ENCODE results near the gene TMEM163.

Gene TMEM163

DNA sequence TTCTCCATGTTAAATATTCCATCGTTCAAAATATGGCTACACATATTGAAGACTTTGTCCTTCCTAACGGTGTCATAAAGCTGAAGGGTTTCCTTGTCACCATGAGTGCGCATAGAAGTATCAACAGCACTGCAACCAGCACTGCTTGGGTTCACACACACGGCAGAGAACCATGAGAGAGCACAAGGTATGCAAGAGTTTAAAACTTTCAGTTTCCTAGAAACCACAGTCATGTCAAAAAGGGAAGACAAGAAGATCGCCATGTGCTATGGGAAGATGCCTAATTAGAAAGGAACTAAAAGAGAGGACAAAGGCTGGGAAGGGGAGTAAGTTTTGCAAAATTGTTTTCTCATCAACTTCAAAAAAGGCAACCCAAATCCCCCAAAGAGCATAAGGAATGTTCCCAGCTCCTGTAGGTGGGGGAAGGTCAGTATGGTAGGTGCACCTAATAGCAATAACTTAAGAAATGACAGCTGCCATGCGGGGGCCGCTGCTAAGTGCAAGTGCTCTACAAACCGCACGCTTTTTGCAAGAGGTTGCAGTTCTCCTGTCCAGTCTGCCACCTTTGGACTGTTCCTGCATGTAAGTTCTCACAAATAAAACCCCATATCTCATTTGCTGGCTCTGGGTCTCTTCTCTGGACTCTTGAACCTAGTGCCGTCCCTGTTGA, 136.8 kb downstream of the TMEM163 start:
- TF ChIP-seq GATA3 (IDR thresholded peaks at IDR 0.05; ENCODE audit: low read depth, low read length) (no peak), GATA2 (IDR thresholded peaks at IDR 0.05; ENCODE audit: low read depth, low read length) (no peak)

DNA sequence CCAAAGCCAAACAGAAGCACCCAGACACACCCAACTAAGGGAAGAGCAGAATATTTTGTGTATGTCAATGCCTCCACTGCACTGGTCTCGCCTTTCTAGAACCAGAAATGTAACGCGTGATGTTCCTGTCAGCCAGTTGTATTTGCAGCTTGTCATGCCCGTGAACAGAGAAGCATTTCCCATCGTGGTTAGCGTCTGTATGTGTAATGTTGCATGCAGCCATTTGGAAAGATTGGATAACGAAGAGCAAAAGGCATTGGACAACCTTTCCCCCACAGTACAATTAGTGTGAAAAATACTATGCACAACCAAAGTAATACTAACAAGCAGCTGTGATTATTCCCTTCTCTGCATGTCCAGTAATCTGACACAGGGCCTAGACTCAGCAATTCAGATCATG, 140.5 kb downstream of the TMEM163 start:
- TF ChIP-seq GATA2 (IDR thresholded peaks at IDR 0.05; ENCODE audit: low read depth, low read length) (no peak), GATA3 (IDR thresholded peaks at IDR 0.05; ENCODE audit: low read depth, low read length) (no peak)

DNA sequence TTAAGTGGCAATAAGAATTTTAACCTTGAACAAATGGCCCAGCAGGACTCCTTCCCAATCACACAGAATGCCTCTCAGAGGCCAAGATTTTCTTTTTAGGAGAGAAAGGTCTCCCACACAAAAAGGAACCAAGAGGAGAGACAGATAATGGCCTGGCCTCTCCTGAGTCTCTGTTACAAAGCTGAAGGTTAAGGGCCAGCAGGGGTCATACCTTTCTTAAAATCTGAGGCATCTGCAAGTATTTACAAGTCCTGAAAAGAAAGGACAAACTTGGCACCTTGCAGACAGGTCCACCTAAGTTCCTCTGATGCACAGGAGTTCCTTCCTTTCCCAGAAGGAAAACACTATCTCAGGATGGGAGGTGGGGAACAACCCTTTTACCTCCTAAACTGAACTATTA, 142.3 kb downstream of the TMEM163 start:
- TF ChIP-seq GATA2 (IDR thresholded peaks at IDR 0.05; ENCODE audit: low read depth, low read length): no peak
- no peak for TF ChIP-seq GATA3 (IDR thresholded peaks at IDR 0.05; ENCODE audit: low read depth, low read length)

DNA sequence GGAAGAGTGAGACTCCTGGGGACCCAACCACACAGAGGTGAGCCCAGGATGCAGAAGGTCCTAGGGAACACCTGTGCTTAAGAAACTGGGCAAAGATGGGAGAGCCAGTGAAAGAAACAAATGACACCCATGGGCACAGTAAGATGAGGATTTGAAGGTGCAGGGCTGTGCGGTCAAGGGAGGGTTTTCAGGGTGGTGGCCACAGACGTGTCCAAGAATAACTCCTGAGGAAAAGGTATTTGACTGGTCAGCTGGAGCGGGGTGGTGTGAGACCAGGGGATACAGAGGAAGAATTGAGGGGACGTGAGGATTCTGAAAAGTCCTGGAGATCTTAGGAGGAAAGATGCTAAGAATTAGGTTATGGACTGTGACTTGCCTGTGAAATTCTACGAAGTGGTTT, 142.9 kb downstream of the TMEM163 start:
- no peak for TF ChIP-seq GATA2 (IDR thresholded peaks at IDR 0.05; ENCODE audit: low read depth, low read length)
- no peak for TF ChIP-seq GATA3 (IDR thresholded peaks at IDR 0.05; ENCODE audit: low read depth, low read length)

DNA sequence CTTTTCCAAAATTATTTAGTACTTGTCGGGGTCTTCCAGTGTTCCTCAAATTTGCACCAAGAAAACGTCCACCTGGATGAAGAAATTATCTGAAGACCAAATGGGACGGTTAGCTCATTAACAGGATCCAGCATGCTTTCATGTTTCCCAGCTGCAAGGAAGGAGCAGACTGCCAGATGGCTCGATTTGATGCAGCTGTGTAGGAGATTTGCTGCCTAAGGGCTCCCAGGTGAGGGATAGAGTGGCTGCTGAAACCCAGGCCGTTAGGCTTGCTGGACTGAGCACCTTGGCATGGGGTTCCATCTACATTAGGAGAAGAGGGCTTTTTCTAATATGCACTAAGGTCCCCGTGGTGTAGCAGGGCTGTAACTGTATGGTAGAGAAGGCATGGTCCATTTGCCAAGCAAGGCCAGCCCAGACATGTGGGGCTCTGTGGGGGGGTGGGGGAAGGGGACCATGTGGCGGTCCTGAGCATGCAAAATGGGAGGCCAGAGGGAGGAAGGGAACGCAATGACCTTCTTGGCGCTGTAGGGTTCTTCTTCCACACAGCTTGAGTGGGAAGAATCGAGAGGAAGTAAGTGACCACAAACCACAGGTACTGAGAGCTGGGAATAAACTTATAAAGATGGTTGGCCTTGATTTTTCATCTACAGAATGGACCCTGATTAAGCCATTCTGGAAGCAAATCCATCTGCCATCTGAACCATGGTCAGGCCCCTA, 144.0 kb downstream of the TMEM163 start:
- no peak for TF ChIP-seq GATA2 (IDR thresholded peaks at IDR 0.05; ENCODE audit: low read depth, low read length)
- no peak for TF ChIP-seq GATA3 (IDR thresholded peaks at IDR 0.05; ENCODE audit: low read depth, low read length)

DNA sequence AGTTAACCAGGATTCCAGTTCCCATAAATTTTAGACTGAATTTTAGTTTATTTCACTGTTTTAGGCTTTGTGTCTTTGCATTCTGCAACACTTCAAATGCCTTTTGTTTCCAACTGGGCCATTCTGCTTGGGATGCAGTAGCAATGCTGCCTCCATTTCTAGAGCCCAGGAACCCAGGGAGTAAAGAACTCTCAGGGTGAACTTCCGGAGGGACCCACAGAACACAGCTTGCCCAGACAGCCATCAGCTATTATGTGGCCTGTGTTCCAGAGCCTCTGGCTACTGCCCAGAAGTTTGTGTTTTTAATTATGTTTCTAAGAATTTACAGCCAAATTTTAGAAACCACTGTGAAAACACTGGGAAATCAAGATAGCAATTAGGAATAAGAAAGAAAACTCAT, 145.1 kb downstream of the TMEM163 start:
- TF ChIP-seq GATA3 (IDR thresholded peaks at IDR 0.05; ENCODE audit: low read depth, low read length): no peak
- TF ChIP-seq GATA2 (IDR thresholded peaks at IDR 0.05; ENCODE audit: low read depth, low read length): no peak

GRCh38 chr2:134573085-134573370, 145.8 kb downstream of the TMEM163 start:
- TF ChIP-seq GATA2 (IDR thresholded peaks at IDR 0.05; ENCODE audit: low read depth, low read length): no peak
- TF ChIP-seq GATA3 (IDR thresholded peaks at IDR 0.05; ENCODE audit: low read depth, low read length): no peak

DNA sequence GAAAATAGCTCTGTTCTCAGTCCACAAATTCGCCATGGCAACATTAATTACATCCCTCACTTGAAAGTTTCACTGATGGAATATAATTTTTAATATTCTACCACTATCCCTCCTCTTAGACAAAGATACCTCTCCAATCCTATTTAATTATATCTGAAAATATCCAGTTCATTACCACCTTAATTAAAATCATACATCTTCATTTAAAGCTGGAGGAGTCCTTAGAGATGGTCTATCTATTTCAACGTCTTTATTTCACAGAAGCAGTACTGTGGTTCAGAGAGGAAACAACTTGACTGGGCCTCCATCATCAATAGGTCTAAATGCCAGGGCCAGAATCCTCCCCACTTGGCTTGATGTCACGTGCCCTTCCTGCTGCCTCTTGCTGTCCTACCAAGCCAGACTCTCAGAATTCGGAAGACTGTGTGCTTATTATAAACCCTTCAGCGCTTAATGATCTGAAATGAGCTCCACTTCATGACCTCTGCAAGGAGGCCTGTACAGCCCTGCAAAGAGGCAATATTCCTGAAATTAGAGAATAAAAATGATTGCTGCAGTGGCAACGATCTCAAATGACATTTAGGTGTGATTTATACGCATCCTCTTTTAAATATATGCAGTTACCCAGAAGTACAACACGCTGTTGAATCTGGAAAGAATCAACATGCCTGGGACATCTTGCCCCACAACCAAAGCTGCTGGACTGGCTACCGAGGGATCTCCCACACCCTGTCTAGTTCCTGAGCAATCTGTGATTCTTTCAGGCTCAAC, 146.3 kb downstream of the TMEM163 start:
- TF ChIP-seq GATA3 (IDR thresholded peaks at IDR 0.05; ENCODE audit: low read depth, low read length) (no peak), GATA2 (IDR thresholded peaks at IDR 0.05; ENCODE audit: low read depth, low read length) (no peak)

DNA sequence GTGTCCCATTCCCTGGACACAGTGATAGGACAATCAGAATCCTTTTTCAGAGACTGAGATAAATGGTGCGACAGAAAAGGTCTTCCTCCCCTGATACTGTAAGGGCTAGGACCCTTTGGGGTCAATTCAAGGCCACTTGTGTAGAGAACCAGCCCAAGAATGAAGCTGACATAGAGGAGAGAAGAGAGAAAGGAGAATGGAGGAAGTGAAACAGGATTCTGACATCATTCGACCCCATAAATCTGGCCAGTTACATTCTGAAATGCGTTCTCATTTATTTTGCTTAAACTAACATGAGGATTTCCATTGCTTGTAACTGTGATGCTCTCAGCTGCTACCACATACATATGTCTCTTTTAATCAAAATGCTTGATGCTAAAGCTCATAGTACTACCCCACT, 148.1 kb downstream of the TMEM163 start:
- TF ChIP-seq GATA3 (IDR thresholded peaks at IDR 0.05; ENCODE audit: low read depth, low read length) (no peak), GATA2 (IDR thresholded peaks at IDR 0.05; ENCODE audit: low read depth, low read length) (no peak)

GRCh38 chr2:134568413-134568812, 150.4 kb downstream of the TMEM163 start:
- TF ChIP-seq GATA2 (IDR thresholded peaks at IDR 0.05; ENCODE audit: low read depth, low read length): no peak
- TF ChIP-seq GATA3 (IDR thresholded peaks at IDR 0.05; ENCODE audit: low read depth, low read length): no peak

- TF ChIP-seq GATA3 (IDR thresholded peaks at IDR 0.05; ENCODE audit: low read depth, low read length) (no peak), GATA2 (IDR thresholded peaks at IDR 0.05; ENCODE audit: low read depth, low read length) (no peak)
Observed at GRCh38 chr2:134567666-134568065, 151.1 kb downstream of the TMEM163 start.

- TF ChIP-seq GATA2 (IDR thresholded peaks at IDR 0.05; ENCODE audit: low read depth, low read length) (no peak), GATA3 (IDR thresholded peaks at IDR 0.05; ENCODE audit: low read depth, low read length) (no peak)
Observed at GRCh38 chr2:134564549-134564948, 154.3 kb downstream of the TMEM163 start.

- TF ChIP-seq GATA2 (IDR thresholded peaks at IDR 0.05; ENCODE audit: low read depth, low read length): no peak
Observed at GRCh38 chr2:134558208-134558830, 160.5 kb downstream of the TMEM163 start.

DNA sequence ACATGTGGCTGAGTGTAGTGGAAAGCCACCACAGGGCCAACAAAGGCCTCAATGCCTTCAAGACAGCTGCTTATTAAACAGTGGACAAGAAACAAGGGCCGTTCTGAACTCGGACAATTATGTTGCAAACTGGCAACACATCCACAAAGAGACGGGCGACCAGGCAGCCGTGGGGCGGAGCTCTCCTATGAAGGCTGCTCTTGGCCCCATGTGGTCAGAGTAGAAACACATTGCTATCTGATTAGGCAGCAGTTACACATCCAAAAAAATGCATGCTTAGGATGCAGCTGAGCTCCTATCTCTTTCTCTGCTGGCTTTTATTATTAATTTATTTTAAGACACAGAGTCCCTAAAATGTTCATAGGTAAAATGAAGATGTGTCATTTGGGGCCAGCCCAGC, 163.4 kb downstream of the TMEM163 start:
- TF ChIP-seq GATA2 (IDR thresholded peaks at IDR 0.05; ENCODE audit: low read depth, low read length) (no peak), GATA3 (IDR thresholded peaks at IDR 0.05; ENCODE audit: low read depth, low read length) (no peak)
